Measurements from ENCODE around the gene KLHDC10.

DNA sequence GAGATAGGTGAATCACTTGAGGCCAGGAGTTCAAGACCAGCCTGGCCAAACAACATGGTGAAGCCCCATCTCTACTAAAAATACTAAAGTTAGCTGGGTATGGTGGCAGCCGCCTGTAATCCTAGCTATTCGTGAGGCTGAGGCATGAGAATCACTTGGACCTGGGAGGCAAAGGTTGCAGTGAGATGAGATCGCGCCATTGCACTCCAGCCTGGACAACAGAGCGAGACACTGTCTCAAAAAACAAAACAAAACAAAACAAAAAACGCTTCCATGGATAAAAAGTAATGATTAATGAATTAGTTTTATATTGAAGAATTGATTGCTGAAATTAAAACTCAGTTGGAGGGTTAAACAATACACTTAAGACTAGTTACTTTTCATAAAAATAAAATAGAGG, 32.3 kb downstream of the KLHDC10 start:
- no peak for TF ChIP-seq POLR2A (IDR thresholded peaks at IDR 0.05; ENCODE audit: low read depth, low read length)
- TF ChIP-seq, protein P1, sequence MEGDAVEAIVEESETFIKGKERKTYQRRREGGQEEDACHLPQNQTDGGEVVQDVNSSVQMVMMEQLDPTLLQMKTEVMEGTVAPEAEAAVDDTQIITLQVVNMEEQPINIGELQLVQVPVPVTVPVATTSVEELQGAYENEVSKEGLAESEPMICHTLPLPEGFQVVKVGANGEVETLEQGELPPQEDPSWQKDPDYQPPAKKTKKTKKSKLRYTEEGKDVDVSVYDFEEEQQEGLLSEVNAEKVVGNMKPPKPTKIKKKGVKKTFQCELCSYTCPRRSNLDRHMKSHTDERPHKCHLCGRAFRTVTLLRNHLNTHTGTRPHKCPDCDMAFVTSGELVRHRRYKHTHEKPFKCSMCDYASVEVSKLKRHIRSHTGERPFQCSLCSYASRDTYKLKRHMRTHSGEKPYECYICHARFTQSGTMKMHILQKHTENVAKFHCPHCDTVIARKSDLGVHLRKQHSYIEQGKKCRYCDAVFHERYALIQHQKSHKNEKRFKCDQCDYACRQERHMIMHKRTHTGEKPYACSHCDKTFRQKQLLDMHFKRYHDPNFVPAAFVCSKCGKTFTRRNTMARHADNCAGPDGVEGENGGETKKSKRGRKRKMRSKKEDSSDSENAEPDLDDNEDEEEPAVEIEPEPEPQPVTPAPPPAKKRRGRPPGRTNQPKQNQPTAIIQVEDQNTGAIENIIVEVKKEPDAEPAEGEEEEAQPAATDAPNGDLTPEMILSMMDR (IDR thresholded peaks at IDR 0.05; ENCODE audit: extremely low read depth in 1 of 2, insufficient read depth in 1 of 2, low read depth in 1 of 2, low read length in 2 of 2) = no peak

All from endothelial cell of umbilical vein (primary cell).